ENCODE data around the gene SOHLH2.

DNA sequence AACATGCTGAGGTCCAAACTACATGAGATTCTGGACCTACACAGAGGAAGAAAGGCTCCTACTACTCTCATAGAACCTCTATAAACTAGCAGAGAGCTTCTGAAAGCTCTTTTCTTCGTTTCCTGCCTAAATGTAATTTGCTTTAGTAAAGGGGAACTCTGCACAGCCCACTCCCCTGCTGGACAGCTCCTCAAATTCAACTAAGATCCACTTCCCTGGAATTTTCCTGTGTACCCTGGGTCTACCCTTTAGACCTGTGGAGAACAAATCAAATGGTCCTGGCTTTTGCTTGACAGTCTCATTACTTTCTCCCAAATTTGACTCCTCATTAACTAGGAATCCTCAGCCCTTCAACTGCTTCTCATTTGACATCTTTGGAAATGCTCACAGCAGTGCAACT lies 79.7 kb downstream of the SOHLH2 start:
- TF ChIP-seq, protein P1, sequence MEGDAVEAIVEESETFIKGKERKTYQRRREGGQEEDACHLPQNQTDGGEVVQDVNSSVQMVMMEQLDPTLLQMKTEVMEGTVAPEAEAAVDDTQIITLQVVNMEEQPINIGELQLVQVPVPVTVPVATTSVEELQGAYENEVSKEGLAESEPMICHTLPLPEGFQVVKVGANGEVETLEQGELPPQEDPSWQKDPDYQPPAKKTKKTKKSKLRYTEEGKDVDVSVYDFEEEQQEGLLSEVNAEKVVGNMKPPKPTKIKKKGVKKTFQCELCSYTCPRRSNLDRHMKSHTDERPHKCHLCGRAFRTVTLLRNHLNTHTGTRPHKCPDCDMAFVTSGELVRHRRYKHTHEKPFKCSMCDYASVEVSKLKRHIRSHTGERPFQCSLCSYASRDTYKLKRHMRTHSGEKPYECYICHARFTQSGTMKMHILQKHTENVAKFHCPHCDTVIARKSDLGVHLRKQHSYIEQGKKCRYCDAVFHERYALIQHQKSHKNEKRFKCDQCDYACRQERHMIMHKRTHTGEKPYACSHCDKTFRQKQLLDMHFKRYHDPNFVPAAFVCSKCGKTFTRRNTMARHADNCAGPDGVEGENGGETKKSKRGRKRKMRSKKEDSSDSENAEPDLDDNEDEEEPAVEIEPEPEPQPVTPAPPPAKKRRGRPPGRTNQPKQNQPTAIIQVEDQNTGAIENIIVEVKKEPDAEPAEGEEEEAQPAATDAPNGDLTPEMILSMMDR (IDR thresholded peaks at IDR 0.05; ENCODE audit: low read length) = no peak
- TF ChIP-seq EZH2 (IDR thresholded peaks at IDR 0.05; ENCODE audit: borderline replicate concordance, low read length) = no peak
